Measurements from ENCODE around the gene PRKCB.

PRKCB gene

GRCh38 chr16:24258791-24259190, 423.0 kb downstream of the PRKCB start:
- no peak for DNase-seq

- no peak for DNase-seq
Measured at GRCh38 chr16:24262816-24263215, 427.0 kb downstream of the PRKCB start.
